Measurements from ENCODE around the gene IL12RB2.

IL12RB2 gene

DNA sequence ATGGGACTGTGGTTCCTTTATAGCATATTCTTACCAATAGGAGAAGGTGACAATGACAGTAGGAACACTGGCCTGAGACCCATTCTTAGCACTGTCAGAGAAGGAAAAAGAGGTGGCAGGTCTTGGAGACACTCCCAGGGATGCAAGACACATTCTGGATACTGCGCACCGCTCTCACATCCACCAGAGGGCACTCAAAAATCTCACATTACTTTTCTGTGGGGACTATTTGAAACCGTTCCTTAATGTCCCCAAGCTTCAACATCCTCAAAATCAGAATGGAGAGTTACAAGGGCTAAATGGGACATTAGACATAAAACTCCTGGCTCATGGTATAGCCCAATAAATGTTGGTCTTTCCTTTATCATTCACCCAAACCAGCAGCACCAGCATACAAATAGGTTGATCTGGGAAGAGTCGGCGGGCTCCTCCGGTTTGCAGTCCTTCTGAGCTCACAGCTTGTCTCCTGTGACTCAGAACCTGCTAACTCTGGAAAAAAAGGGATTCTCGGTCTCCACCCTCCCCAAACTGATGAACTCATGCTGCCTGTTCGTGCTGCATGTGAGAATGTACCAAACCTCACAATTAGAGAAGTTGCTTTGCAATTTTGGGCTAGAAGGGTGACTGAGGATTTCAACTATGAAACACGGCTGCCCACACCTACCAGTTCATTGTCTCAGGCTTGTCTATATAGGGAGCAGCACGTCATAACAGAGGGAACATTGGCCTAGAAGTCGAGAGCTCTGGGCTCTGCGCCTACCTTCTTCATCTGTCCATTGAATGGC lies 40.2 kb downstream of the IL12RB2 start:
- Histone ChIP-seq H3K27ac (no peak overlapping the region), H3K4me3 (no peak overlapping the region)
- DNase-seq (ENCODE audit: low spot score), result no peak
- TF ChIP-seq, protein P1, sequence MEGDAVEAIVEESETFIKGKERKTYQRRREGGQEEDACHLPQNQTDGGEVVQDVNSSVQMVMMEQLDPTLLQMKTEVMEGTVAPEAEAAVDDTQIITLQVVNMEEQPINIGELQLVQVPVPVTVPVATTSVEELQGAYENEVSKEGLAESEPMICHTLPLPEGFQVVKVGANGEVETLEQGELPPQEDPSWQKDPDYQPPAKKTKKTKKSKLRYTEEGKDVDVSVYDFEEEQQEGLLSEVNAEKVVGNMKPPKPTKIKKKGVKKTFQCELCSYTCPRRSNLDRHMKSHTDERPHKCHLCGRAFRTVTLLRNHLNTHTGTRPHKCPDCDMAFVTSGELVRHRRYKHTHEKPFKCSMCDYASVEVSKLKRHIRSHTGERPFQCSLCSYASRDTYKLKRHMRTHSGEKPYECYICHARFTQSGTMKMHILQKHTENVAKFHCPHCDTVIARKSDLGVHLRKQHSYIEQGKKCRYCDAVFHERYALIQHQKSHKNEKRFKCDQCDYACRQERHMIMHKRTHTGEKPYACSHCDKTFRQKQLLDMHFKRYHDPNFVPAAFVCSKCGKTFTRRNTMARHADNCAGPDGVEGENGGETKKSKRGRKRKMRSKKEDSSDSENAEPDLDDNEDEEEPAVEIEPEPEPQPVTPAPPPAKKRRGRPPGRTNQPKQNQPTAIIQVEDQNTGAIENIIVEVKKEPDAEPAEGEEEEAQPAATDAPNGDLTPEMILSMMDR (IDR thresholded peaks at IDR 0.05), result peak; percentile 47

DNA sequence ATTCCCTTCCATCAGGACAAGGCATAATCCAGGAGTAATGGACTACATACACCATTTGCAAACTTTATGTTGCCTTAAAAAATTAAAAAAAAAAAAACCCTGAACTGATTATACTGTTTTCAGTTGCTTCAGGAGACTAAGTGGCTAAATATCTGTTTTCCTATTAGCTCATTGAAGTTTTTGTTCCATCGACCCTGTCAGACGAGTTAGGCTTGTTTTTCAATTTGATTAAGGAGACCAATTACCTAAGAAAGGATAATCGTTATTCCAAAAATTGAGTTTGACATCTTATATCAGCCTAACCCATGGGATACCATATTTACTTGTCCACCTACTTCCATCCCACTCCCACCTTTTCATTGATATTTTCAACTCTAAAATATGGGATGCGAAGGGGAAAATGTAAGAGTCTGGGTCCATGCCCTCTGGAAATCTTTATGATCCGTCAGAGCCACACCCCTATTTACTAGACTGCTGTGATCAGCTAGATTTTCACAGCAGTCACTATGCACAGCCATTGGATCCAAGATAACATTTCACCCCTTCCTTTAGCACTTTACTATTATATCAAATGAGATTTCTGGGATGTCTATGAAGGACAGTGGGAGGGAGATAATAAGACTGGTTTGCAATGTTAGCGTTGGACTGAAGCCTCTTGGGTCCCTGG lies 41.0 kb downstream of the IL12RB2 start:
- no peak overlapping the region for H3K4me3 ChIP-seq
- no peak for DNase-seq (ENCODE audit: low spot score)
- H3K27ac ChIP-seq, result no peak overlapping the region
- TF ChIP-seq, protein P1 (IDR thresholded peaks at IDR 0.05), result no peak

DNA sequence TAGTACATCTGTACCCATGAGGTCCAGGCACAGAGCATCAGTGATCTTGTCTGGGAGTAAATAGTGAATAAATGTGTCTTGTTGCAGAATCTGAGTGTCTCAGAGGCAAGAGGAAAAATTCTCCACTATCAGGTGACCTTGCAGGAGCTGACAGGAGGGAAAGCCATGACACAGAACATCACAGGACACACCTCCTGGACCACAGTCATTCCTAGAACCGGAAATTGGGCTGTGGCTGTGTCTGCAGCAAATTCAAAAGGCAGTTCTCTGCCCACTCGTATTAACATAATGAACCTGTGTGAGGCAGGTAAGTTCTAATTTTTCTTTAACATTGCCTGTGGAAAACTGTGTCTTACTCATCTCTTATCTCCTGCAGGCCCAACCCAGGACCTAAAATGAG lies 43.1 kb downstream of the IL12RB2 start:
- TF ChIP-seq, protein P1 (IDR thresholded peaks at IDR 0.05), result no peak
- H3K27ac ChIP-seq, result no peak overlapping the region
- no peak for DNase-seq (ENCODE audit: low spot score)
- no peak overlapping the region for H3K4me3 ChIP-seq

DNA sequence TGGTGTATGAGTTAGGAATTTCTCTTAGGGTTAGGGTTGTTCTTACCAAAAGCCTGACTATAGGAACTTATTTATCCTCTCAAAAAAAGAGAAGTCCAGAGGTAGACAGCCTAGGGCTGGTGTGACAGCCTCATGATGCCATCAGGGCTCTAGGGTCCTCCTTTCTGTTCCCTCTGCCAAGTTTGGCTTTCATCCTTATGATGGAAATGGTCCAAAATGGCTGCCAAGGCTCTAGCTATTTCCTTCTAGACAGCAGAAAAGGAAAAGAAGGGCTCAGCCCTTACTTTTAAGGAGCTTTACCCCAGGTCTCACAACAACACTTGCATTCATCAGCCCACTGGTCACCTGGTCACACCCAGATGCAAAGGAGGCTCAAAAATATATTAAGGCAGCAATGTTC lies 44.5 kb downstream of the IL12RB2 start:
- DNase-seq (ENCODE audit: low spot score), result no peak
- TF ChIP-seq, protein P1 (IDR thresholded peaks at IDR 0.05), result no peak
- no peak overlapping the region for H3K4me3 ChIP-seq
- no peak overlapping the region for H3K27ac ChIP-seq

DNA sequence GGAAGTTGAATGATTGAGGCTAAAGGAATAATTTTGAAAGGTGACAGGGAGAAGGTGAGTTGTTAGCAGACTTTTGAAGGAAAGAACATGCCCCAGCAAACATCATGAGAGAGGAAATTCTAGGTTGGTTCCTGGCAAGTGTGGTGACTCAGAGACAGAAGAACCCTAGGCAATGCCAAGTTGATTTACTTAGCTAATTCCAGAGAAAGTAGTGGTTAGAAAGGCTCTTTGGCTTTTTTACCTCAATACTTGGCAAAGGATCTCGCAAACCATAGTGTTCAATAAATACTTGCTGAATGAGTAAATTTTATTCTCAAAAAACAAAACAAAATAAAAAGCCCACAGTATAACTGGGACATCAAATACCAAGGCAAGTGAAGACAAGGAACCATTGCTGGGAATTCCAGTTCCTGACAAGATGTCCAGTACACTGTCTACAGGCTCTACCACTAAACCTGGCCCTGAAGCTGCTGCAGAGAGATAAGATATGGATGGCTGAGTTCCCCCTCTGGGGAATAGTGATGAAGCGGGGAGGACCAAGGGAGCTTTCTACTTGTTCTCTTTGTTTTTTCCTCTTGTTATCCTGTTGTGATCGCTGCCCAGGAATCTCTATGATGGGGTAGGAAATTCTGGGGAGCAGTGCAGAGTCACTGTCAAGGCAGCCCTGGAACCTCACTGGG lies 48.2 kb downstream of the IL12RB2 start:
- TF ChIP-seq, protein P1 (IDR thresholded peaks at IDR 0.05), result no peak
- no peak for DNase-seq (ENCODE audit: low spot score)
- Histone ChIP-seq H3K27ac (no peak overlapping the region), H3K4me3 (no peak overlapping the region)

DNA sequence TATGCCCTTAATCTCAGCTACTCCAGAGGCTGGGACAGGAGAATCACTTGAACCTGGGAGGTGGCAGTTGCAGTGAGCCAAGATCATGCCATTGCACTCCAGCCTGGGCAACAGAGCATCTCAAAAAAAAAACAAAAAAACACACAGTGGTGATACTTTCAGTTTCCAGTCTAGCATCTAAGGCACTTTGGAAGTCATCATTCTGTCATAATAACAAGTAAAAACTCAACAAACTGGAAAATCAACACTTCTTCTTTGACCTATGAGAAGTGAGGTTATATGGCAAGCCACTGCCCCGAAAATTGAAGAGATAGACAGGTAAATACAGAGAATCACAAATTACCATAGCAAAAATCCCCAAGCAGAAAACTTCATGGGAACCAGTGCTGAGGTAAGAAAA lies 51.9 kb downstream of the IL12RB2 start:
- TF ChIP-seq, protein P1 (IDR thresholded peaks at IDR 0.05), result no peak
- H3K4me3 ChIP-seq, result no peak overlapping the region
- DNase-seq (ENCODE audit: low spot score), result no peak

More for the DNA sequence above, 51.9 kb downstream of the IL12RB2 start:
- no peak overlapping the region for H3K27ac ChIP-seq
